H9 (cell line): ENCODE data around the gene CHMP4A. TPM values are rescaled to one million over a fixed set of nuclear protein-coding genes. Genes with fewer than 3 reads are reported as not detected.
A peak's percentile ranks its signal among the peaks of the same experiment; 100 is the strongest.

Experiments used
- DNase-seq: peaks from one replicate; pipeline ENCODE4 v3.0.0-alpha.2; 2017
- H2AFZ ChIP-seq: one replicate; pipeline ENCODE4 v1.6.1; 2013; ENCODE audit warnings: mild to moderate bottlenecking, low read length, control low read depth, moderate library complexity
- H2AK5ac ChIP-seq: 2 replicates; pipeline ENCODE4 v1.6.1; 2013; ENCODE audit warnings: low read length, control low read depth, mixed read lengths; ENCODE audit not compliant: insufficient read length
- H2BK120ac ChIP-seq: one replicate; pipeline ENCODE4 v1.6.1; 2013; ENCODE audit warnings: low read depth, mild to moderate bottlenecking, low read length, control low read depth, inconsistent platforms; ENCODE audit not compliant: poor library complexity, severe bottlenecking
- H2BK12ac ChIP-seq: 2 replicates; pipeline ENCODE4 v1.6.1; 2013; ENCODE audit warnings: low read length, control low read depth, mixed read lengths, low read depth; ENCODE audit not compliant: insufficient read length
- H2BK15ac ChIP-seq: 2 replicates; pipeline ENCODE4 v1.6.1; 2013; ENCODE audit warnings: low read depth, low read length, control low read depth
- H2BK20ac ChIP-seq: one replicate; pipeline ENCODE4 v1.6.1; 2013; ENCODE audit warnings: low read depth, mild to moderate bottlenecking, low read length, control low read depth, inconsistent platforms; ENCODE audit not compliant: poor library complexity, severe bottlenecking
- H2BK5ac ChIP-seq: 2 replicates; pipeline ENCODE4 v1.6.1; 2013; ENCODE audit warnings: low read length, control low read depth, mixed read lengths; ENCODE audit not compliant: insufficient read length
- H3K14ac ChIP-seq: 2 replicates; pipeline ENCODE4 v1.6.1; 2013; ENCODE audit warnings: low read length, control low read depth; ENCODE audit not compliant: insufficient read depth
- H3K18ac ChIP-seq: 2 replicates; pipeline ENCODE4 v1.6.1; 2013; ENCODE audit warnings: low read depth, mild to moderate bottlenecking, mixed read lengths, low read length, control low read depth; ENCODE audit not compliant: insufficient read length
- H3K23ac ChIP-seq: 2 replicates; pipeline ENCODE4 v1.6.1; 2013; ENCODE audit warnings: low read length, control low read depth, mixed read lengths, low read depth; ENCODE audit not compliant: insufficient read length
- H3K23me2 ChIP-seq: 2 replicates; pipeline ENCODE4 v1.6.1; 2013; ENCODE audit warnings: low read depth, mild to moderate bottlenecking, mixed read lengths, low read length, control low read depth; ENCODE audit not compliant: insufficient read length, poor library complexity, severe bottlenecking
- H3K27ac ChIP-seq: 2 replicates; pipeline ENCODE4 v1.5.1; 2013; ENCODE audit warnings: low read length, control low read depth, mixed read lengths, low read depth; ENCODE audit not compliant: insufficient read length
- H3K27me3 ChIP-seq: 2 replicates; pipeline ENCODE4 v1.6.1; 2013; ENCODE audit warnings: low read length, control low read depth, inconsistent platforms; ENCODE audit not compliant: insufficient read depth
- H3K4ac ChIP-seq: 2 replicates; pipeline ENCODE4 v1.6.1; 2013; ENCODE audit warnings: low read depth, mild to moderate bottlenecking, control low read depth, inconsistent platforms, low read length, moderate library complexity
- H3K4me1 ChIP-seq: 2 replicates; pipeline ENCODE4 v1.6.1; 2013; ENCODE audit warnings: low read length, control low read depth, inconsistent platforms; ENCODE audit not compliant: insufficient read depth
- H3K4me2 ChIP-seq: 2 replicates; pipeline ENCODE4 v1.6.1; 2013; ENCODE audit warnings: low read length, control low read depth, mixed read lengths; ENCODE audit not compliant: insufficient read length, insufficient read depth
- H3K56ac ChIP-seq: 2 replicates; pipeline ENCODE4 v1.6.1; 2013; ENCODE audit warnings: low read depth, mild to moderate bottlenecking, mixed read lengths, low read length, control low read depth; ENCODE audit not compliant: insufficient read length
- H3K79me1 ChIP-seq: 2 replicates; pipeline ENCODE4 v1.6.1; 2013; ENCODE audit warnings: low read depth, mild to moderate bottlenecking, moderate library complexity, low read length, control low read depth, inconsistent platforms; ENCODE audit not compliant: insufficient read depth, poor library complexity, severe bottlenecking
- H3K79me2 ChIP-seq: 2 replicates; pipeline ENCODE4 v1.6.1; 2013; ENCODE audit warnings: low read length, control low read depth, inconsistent platforms; ENCODE audit not compliant: insufficient read depth
- H3K9ac ChIP-seq: 2 replicates; pipeline ENCODE4 v1.6.1; 2013; ENCODE audit warnings: low read length, control low read depth, mixed read lengths; ENCODE audit not compliant: insufficient read length; ENCODE audit errors: extremely low read depth
- H3K9me3 ChIP-seq: one replicate; pipeline ENCODE4 v1.6.1; 2013; ENCODE audit warnings: low read depth, low read length, inconsistent platforms; ENCODE audit not compliant: control insufficient read depth
- H3T11ph ChIP-seq: one replicate; pipeline ENCODE4 v1.6.1; 2013; ENCODE audit warnings: mild to moderate bottlenecking, low read length, control low read depth, inconsistent platforms
- H4K20me1 ChIP-seq: one replicate; pipeline ENCODE4 v1.6.1; 2013; ENCODE audit not compliant: control insufficient read depth, insufficient read length, insufficient read depth
- H4K5ac ChIP-seq: 2 replicates; pipeline ENCODE4 v1.6.1; 2013; ENCODE audit warnings: low read depth, mild to moderate bottlenecking, mixed read lengths, low read length, control low read depth; ENCODE audit not compliant: insufficient read length
- H4K8ac ChIP-seq: replicated peaks from 2 replicates; pipeline ENCODE4 v1.6.1; 2013; ENCODE audit warnings: low read length, control low read depth, mixed read lengths, low read depth; ENCODE audit not compliant: insufficient read length
- H4K91ac ChIP-seq: 2 replicates; pipeline ENCODE4 v1.6.1; 2013; ENCODE audit warnings: low read depth, mild to moderate bottlenecking, moderate library complexity, mixed read lengths, low read length, control low read depth; ENCODE audit not compliant: insufficient read length
- H3K27ac Mint-ChIP-seq, 3 experiments: 2 replicates in 2 of 3; 3 replicates in 1 of 3; pipeline ENCODE4 v1.8.0; 2020 to 2021; ENCODE audit warnings: mixed read lengths in 3 of 3, mild to moderate bottlenecking in 1 of 3, moderate library complexity in 1 of 3
- H3K27me3 Mint-ChIP-seq: 2 replicates; pipeline ENCODE4 v1.8.0; 2021; ENCODE audit warnings: low read depth, mild to moderate bottlenecking, moderate library complexity, mixed read lengths
- H3K36me3 Mint-ChIP-seq, 3 experiments: 2 replicates in 2 of 3; 3 replicates in 1 of 3; pipeline ENCODE4 v1.8.0; 2020 to 2021; ENCODE audit warnings: low read depth in 3 of 3, mixed read lengths in 3 of 3; ENCODE audit not compliant: insufficient read depth in 1 of 3
- H3K4me1 Mint-ChIP-seq, 2 experiments: 2 replicates each; pipeline ENCODE4 v1.8.0; 2020; ENCODE audit warnings: mixed read lengths in 2 of 2
- H3K4me3 Mint-ChIP-seq, 2 experiments: 2 replicates in 1 of 2; 3 replicates in 1 of 2; pipeline ENCODE4 v1.8.0; 2020 to 2021; ENCODE audit warnings: mild to moderate bottlenecking in 2 of 2, mixed read lengths in 2 of 2, moderate library complexity in 1 of 2
- H3K9me3 Mint-ChIP-seq, 2 experiments: 2 replicates in 1 of 2; 3 replicates in 1 of 2; pipeline ENCODE4 v1.8.0; 2020; ENCODE audit warnings: mild to moderate bottlenecking in 2 of 2, mixed read lengths in 2 of 2, moderate library complexity in 1 of 2
- CTCF ChIP-seq: fragments of 200-600 bp; sonication (generic); conservative IDR thresholded peaks from 3 replicates; pipeline ENCODE4 v1.8.0; 2021; ENCODE audit warnings: antibody characterized with exemption, mild to moderate bottlenecking
- WGBS: extraction: QIAGEN DNeasy Blood & Tissue Kit; methylation state at CpG from one replicate; pipeline ENCODE4 v1.1.7; 2013; ENCODE audit warnings: missing lambda C conversion rate, low lambda C conversion rate, mixed read lengths; ENCODE audit not compliant: insufficient read length; ENCODE audit errors: extremely low coverage; 5-methylcytosine and 5-hydroxymethylcytosine counted together
- total RNA-seq: library from RNA; stranded (reverse); gene quantifications from 2 replicates; pipeline ENCODE4 v1.2.1, GENCODE V29; 2021

The CHMP4A gene
- total RNA-seq, 1 experiment from 2014 or later, result 46.2 TPM

- H2BK120ac ChIP-seq, result no peak overlapping the region
- no peaks in the 10 kb centered on the region for H3K23me2 ChIP-seq
- H3K18ac ChIP-seq, result no peak overlapping the region
- no peaks in the 10 kb centered on the region for H3K9me3 ChIP-seq
- WGBS, result no CpG with 5 or more reads among the region's 13 CpGs
- H4K91ac ChIP-seq, result no peak overlapping the region
- no peak overlapping the region for H2AK5ac ChIP-seq
- no peak overlapping the region for H2BK15ac ChIP-seq
- H3K14ac ChIP-seq, result no peak overlapping the region
- H3K23ac ChIP-seq, result no peak overlapping the region
- H3K56ac ChIP-seq, result no peak overlapping the region
- H3K36me3 Mint-ChIP-seq, result no peaks in the 10 kb centered on the region; a peak in 1 of 7 replicates
- no peaks in the 10 kb centered on the region for H3K4me1 Mint-ChIP-seq
- no peak overlapping the region for H3K4ac ChIP-seq
- no peaks in the 10 kb centered on the region for H3K27me3 ChIP-seq
- no peak overlapping the region; a peak in 1 of 5 replicates for H3K4me3 Mint-ChIP-seq
- TF ChIP-seq CTCF, result no peak
- no peak overlapping the region for H2AFZ ChIP-seq
- no peak overlapping the region for H3K4me2 ChIP-seq
- H3T11ph ChIP-seq, result no peak overlapping the region
- no peaks in the 10 kb centered on the region for H3K9me3 Mint-ChIP-seq
- H2BK20ac ChIP-seq, result no peak overlapping the region
- H2BK12ac ChIP-seq, result no peak overlapping the region
- H2BK5ac ChIP-seq, result no peak overlapping the region
- H4K5ac ChIP-seq, result no peak overlapping the region
- H3K79me2 ChIP-seq, result no peaks in the 10 kb centered on the region
- H3K9ac ChIP-seq, result no peak overlapping the region
- H3K4me1 ChIP-seq, result no peaks in the 10 kb centered on the region
- H4K8ac ChIP-seq, result no peak overlapping the region
- peaks cover 5% of the 10 kb centered on the region; the same call in 1 of the 2 replicates for H3K27me3 Mint-ChIP-seq
- no peaks in the 10 kb centered on the region for H3K79me1 ChIP-seq
- no peak for DNase-seq
- H4K20me1 ChIP-seq, result no peaks in the 10 kb centered on the region
- no peak overlapping the region for H3K27ac ChIP-seq
- H3K27ac Mint-ChIP-seq, result peak overlapping the region in 1 of 3 experiments; percentile 27; a peak in 1 of 7 replicates
Measured at GRCh38 chr14:24249230-24250021, 36.1 kb upstream of the CHMP4A start.
